Chondrocyte (in vitro differentiated cells): ENCODE measurements around the gene CRYBG2. TPM values are rescaled to one million over a fixed set of nuclear protein-coding genes. Genes with fewer than 3 reads are reported as not detected.
A peak's percentile ranks its signal among the peaks of the same experiment; 100 is the strongest.

Experiments used
- DNase-seq: peaks from one replicate; pipeline ENCODE4 v3.0.0; 2021; ENCODE audit warnings: mixed read lengths, low spot score
- H3K27ac Mint-ChIP-seq: one replicate; pipeline ENCODE4 v1.8.0; 2021; ENCODE audit warnings: mild to moderate bottlenecking, moderate library complexity, mixed read lengths; ENCODE audit not compliant: unreplicated experiment
- H3K27me3 Mint-ChIP-seq: 2 replicates; pipeline ENCODE4 v1.8.0; 2021; ENCODE audit warnings: low read depth, mixed read lengths
- H3K36me3 Mint-ChIP-seq: 2 replicates; pipeline ENCODE4 v1.8.0; 2021; ENCODE audit warnings: low read depth, mixed read lengths
- H3K4me1 Mint-ChIP-seq: 2 replicates; pipeline ENCODE4 v1.8.0; 2021; ENCODE audit warnings: low read depth, mild to moderate bottlenecking, mixed read lengths
- H3K4me3 Mint-ChIP-seq: one replicate; pipeline ENCODE4 v1.8.0; 2021; ENCODE audit warnings: mild to moderate bottlenecking, moderate library complexity, mixed read lengths; ENCODE audit not compliant: unreplicated experiment
- H3K9me3 Mint-ChIP-seq: 2 replicates; pipeline ENCODE4 v1.8.0; 2021; ENCODE audit warnings: low read depth, mixed read lengths
- CTCF ChIP-seq: fragments of 200-600 bp; sonication (generic); IDR thresholded peaks from 2 replicates; pipeline ENCODE4 v1.5.0; 2021; ENCODE audit warnings: antibody characterized with exemption, mild to moderate bottlenecking, moderate library complexity
- total RNA-seq: library from RNA; stranded (reverse); gene quantifications from 3 replicates; pipeline ENCODE4 v1.2.1, GENCODE V29; 2021

CRYBG2 gene
- total RNA-seq, 1 donor from 2014 or later = not detected

GRCh38 chr1:26280333-26281042, 73.4 kb downstream of the CRYBG2 start:
- DNase-seq = no peak
- no peak for TF ChIP-seq CTCF
- Mint-ChIP-seq H3K36me3 (peaks cover 9% of the 10 kb centered on the region), H3K4me3 (peak overlapping the region; percentile 85), H3K27ac (peak overlapping the region; percentile 86), H3K27me3 (no peaks in the 10 kb centered on the region), H3K4me1 (peaks cover 88% of the 10 kb centered on the region), H3K9me3 (no peaks in the 10 kb centered on the region)

GRCh38 chr1:26279456-26280332, 74.2 kb downstream of the CRYBG2 start, which contains the start of gene SH3BGRL3:
SH3BGRL3 (plus strand) TSS chr1:26280086; CDS start chr1:26280156, 70 bp downstream.
- Mint-ChIP-seq H3K36me3 (peaks cover 7% of the 10 kb centered on the region), H3K4me1 (peaks cover 90% of the 10 kb centered on the region), H3K27me3 (no peaks in the 10 kb centered on the region), H3K9me3 (no peaks in the 10 kb centered on the region), H3K27ac (peak within 1 kb of the TSS; percentile 99), H3K4me3 (peak within 1 kb of the TSS; percentile 85)
- peak; percentile 77 for TF ChIP-seq CTCF
- no peak for DNase-seq

GRCh38 chr1:26278724-26279455, 75.0 kb downstream of the CRYBG2 start:
- Mint-ChIP-seq H3K27ac (peak overlapping the region; percentile 99), H3K9me3 (no peaks in the 10 kb centered on the region), H3K4me3 (peak overlapping the region; percentile 85), H3K27me3 (no peaks in the 10 kb centered on the region), H3K36me3 (peaks cover 12% of the 10 kb centered on the region), H3K4me1 (peaks cover 88% of the 10 kb centered on the region)
- no peak for TF ChIP-seq CTCF
- no peak for DNase-seq

GRCh38 chr1:26278303-26278702, 75.6 kb downstream of the CRYBG2 start:
- TF ChIP-seq CTCF = no peak
- H3K4me3 Mint-ChIP-seq = no peak overlapping the region
- H3K27me3 Mint-ChIP-seq = no peaks in the 10 kb centered on the region
- no peaks in the 10 kb centered on the region for H3K9me3 Mint-ChIP-seq
- DNase-seq = peak; percentile 75
- H3K27ac Mint-ChIP-seq = peak overlapping the region; percentile 99
- H3K36me3 Mint-ChIP-seq = peaks cover 12% of the 10 kb centered on the region
- peaks cover 83% of the 10 kb centered on the region for H3K4me1 Mint-ChIP-seq

GRCh38 chr1:26277719-26278118, 76.2 kb downstream of the CRYBG2 start:
- Mint-ChIP-seq H3K27ac (peak overlapping the region; percentile 99), H3K36me3 (peaks cover 12% of the 10 kb centered on the region), H3K4me3 (no peak overlapping the region), H3K27me3 (no peaks in the 10 kb centered on the region), H3K4me1 (peaks cover 77% of the 10 kb centered on the region), H3K9me3 (no peaks in the 10 kb centered on the region)
- no peak for TF ChIP-seq CTCF
- DNase-seq = no peak
